Measurements from ENCODE around the gene TPX2.
A peak's percentile ranks its signal among the peaks of the same experiment; 100 is the strongest.

The TPX2 gene

GRCh38 chr20:31837896-31838397 is 98.9 kb downstream of the TPX2 start:
- no peak for TF ChIP-seq Cebpa-rat (IDR thresholded peaks at IDR 0.05)
- Histone ChIP-seq H3K27ac (no peak overlapping the region), H3K9ac (no peak overlapping the region), H3K36me3 (no peaks in the 10 kb centered on the region), H3K9me3 (no peaks in the 10 kb centered on the region), H3K4me2 (peak overlapping the region; percentile 69), H3K4me3 (no peak overlapping the region), H4K20me1 (peaks cover 24% of the 10 kb centered on the region; the same call in 1 of the 2 replicates), H3K27me3 (no peaks in the 10 kb centered on the region), H3K4me1 (peaks cover 77% of the 10 kb centered on the region)

- Histone ChIP-seq H3K4me3 (no peak overlapping the region), H3K9ac (no peak overlapping the region), H3K36me3 (no peaks in the 10 kb centered on the region), H3K27ac (no peak overlapping the region), H3K9me3 (no peaks in the 10 kb centered on the region), H3K4me1 (peaks cover 82% of the 10 kb centered on the region), H3K27me3 (no peaks in the 10 kb centered on the region), H3K4me2 (peak overlapping the region; percentile 37), H4K20me1 (peaks cover 24% of the 10 kb centered on the region; the same call in 1 of the 2 replicates)
- no peak for TF ChIP-seq Cebpa-rat (IDR thresholded peaks at IDR 0.05)
Observed at GRCh38 chr20:31838646-31839292, 99.7 kb downstream of the TPX2 start.

GRCh38 chr20:31839782-31840487 is 100.8 kb downstream of the TPX2 start:
- Histone ChIP-seq H3K27ac (no peak overlapping the region), H3K4me1 (peaks cover 82% of the 10 kb centered on the region), H3K4me2 (no peak overlapping the region), H4K20me1 (peaks cover 24% of the 10 kb centered on the region; the same call in 1 of the 2 replicates), H3K9me3 (no peaks in the 10 kb centered on the region), H3K9ac (no peak overlapping the region), H3K4me3 (no peak overlapping the region), H3K27me3 (no peaks in the 10 kb centered on the region), H3K36me3 (no peaks in the 10 kb centered on the region)
- TF ChIP-seq Cebpa-rat (IDR thresholded peaks at IDR 0.05): no peak

GRCh38 chr20:31840906-31841816 is 102.1 kb downstream of the TPX2 start:
- no peak overlapping the region for H3K4me2 ChIP-seq
- H4K20me1 ChIP-seq: peaks cover 13% of the 10 kb centered on the region; the same call in 1 of the 2 replicates
- no peak overlapping the region for H3K4me3 ChIP-seq
- no peak for TF ChIP-seq Cebpa-rat (IDR thresholded peaks at IDR 0.05)
- no peaks in the 10 kb centered on the region for H3K27me3 ChIP-seq
- no peaks in the 10 kb centered on the region for H3K36me3 ChIP-seq
- H3K27ac ChIP-seq: no peak overlapping the region
- no peak overlapping the region for H3K9ac ChIP-seq
- H3K4me1 ChIP-seq: peaks cover 82% of the 10 kb centered on the region
- H3K9me3 ChIP-seq: no peaks in the 10 kb centered on the region

GRCh38 chr20:31841928-31842327 is 102.8 kb downstream of the TPX2 start:
- TF ChIP-seq Cebpa-rat (IDR thresholded peaks at IDR 0.05): no peak
- peak overlapping the region; percentile 56; the same call in 1 of the 2 replicates for H3K27ac ChIP-seq
- H3K9me3 ChIP-seq: no peaks in the 10 kb centered on the region
- H3K4me1 ChIP-seq: peaks cover 78% of the 10 kb centered on the region
- H3K27me3 ChIP-seq: no peaks in the 10 kb centered on the region
- peak overlapping the region; percentile 85 for H3K4me2 ChIP-seq
- 0 out of 2 replicates have a peak, but pooled peaks cover 6% of the 10 kb centered on the region for H4K20me1 ChIP-seq
- no peaks in the 10 kb centered on the region for H3K36me3 ChIP-seq
- no peak overlapping the region for H3K4me3 ChIP-seq
- H3K9ac ChIP-seq: 0 out of 2 replicates have a peak overlapping the region, but pooled peaks have one; percentile 30

- H3K9me3 ChIP-seq: no peaks in the 10 kb centered on the region
- peak overlapping the region; percentile 30 for H3K9ac ChIP-seq
- H3K4me3 ChIP-seq: no peak overlapping the region; the same call in 1 of the 2 replicates
- no peaks in the 10 kb centered on the region for H3K36me3 ChIP-seq
- H3K4me2 ChIP-seq: peak overlapping the region; percentile 85
- no peaks in the 10 kb centered on the region for H3K27me3 ChIP-seq
- peak overlapping the region; percentile 56 for H3K27ac ChIP-seq
- H4K20me1 ChIP-seq: no peaks in the 10 kb centered on the region
- no peak for TF ChIP-seq Cebpa-rat (IDR thresholded peaks at IDR 0.05)
- peaks cover 72% of the 10 kb centered on the region for H3K4me1 ChIP-seq
Observed at GRCh38 chr20:31842471-31843157, 103.5 kb downstream of the TPX2 start.

- Histone ChIP-seq H3K27ac (peak overlapping the region; percentile 56; the same call in 1 of the 2 replicates), H3K9ac (peak overlapping the region; percentile 30; the same call in 1 of the 2 replicates), H3K4me3 (no peak overlapping the region; the same call in 1 of the 2 replicates), H3K36me3 (no peaks in the 10 kb centered on the region), H3K4me2 (peak overlapping the region; percentile 85), H4K20me1 (no peaks in the 10 kb centered on the region), H3K27me3 (no peaks in the 10 kb centered on the region), H3K9me3 (no peaks in the 10 kb centered on the region), H3K4me1 (peaks cover 65% of the 10 kb centered on the region)
- TF ChIP-seq Cebpa-rat (IDR thresholded peaks at IDR 0.05): no peak
Observed at GRCh38 chr20:31843288-31843687, 104.2 kb downstream of the TPX2 start.

- peaks cover 59% of the 10 kb centered on the region for H3K4me1 ChIP-seq
- no peaks in the 10 kb centered on the region for H3K36me3 ChIP-seq
- no peak for TF ChIP-seq Cebpa-rat (IDR thresholded peaks at IDR 0.05)
- H3K9ac ChIP-seq: 0 out of 2 replicates have a peak overlapping the region, but pooled peaks have one; percentile 1
- peak overlapping the region; percentile 85 for H3K4me2 ChIP-seq
- no peaks in the 10 kb centered on the region for H3K27me3 ChIP-seq
- H3K9me3 ChIP-seq: no peaks in the 10 kb centered on the region
- H4K20me1 ChIP-seq: no peaks in the 10 kb centered on the region
- no peak overlapping the region for H3K4me3 ChIP-seq
- H3K27ac ChIP-seq: 0 out of 2 replicates have a peak overlapping the region, but pooled peaks have one; percentile 22
Observed at GRCh38 chr20:31843881-31844280, 104.8 kb downstream of the TPX2 start.

Data from BLaER1 (cell line).